ENCODE measurements around the gene NDUFB6. TPM values are rescaled to one million over a fixed set of nuclear protein-coding genes. Genes with fewer than 3 reads are reported as not detected.

Gene NDUFB6
- total and polyA plus RNA-seq, 2 of the 4 experiments (the other 2 are of a cell fraction): 24.2 to 51.0 TPM

DNA sequence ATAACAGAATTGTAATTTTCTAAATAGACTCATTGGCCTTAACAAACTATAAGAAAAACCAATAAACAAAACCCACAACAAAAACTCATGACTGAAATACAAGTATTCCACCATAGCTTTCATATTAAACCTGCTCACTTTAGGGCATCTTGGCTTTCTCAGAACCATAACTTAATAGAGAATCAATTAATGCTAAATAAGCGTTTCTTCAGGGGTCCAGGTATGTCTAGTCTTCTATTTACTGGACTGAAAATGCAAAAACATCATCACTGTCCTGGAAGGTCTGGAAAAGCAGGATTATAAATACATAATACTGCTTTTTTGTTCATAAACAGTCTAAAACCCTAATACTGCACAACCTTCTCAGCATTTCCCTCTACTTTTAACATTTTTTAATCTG, 27.1 kb downstream of the NDUFB6 start:
- Histone ChIP-seq H3K79me1 (ENCODE audit: low read depth in 1 of 2, low read length in 2 of 2) (peaks cover 33 to 52% of the 10 kb centered on the region in 2 experiments), H3K27me3 (ENCODE audit: control insufficient read depth, insufficient read depth, low read length) (no peaks in the 10 kb centered on the region), H2AFZ (replicated peaks; ENCODE audit: low read length, poor library complexity) (no peak overlapping the region), H3K4me2 (ENCODE audit: low read depth, low read length) (no peak overlapping the region), H3K9me3 (ENCODE audit: control insufficient read depth, insufficient read depth, low read length) (no peaks in the 10 kb centered on the region), H3K18ac (ENCODE audit: low read depth, low read length) (no peak overlapping the region), H2BK15ac (ENCODE audit: low read depth, low read length) (no peak overlapping the region), H4K5ac (ENCODE audit: low read depth, low read length) (no peak overlapping the region), H3K27ac (ENCODE audit: insufficient read depth, low read length) (no peak overlapping the region), H4K20me1 (ENCODE audit: insufficient read depth, low read length) (peaks cover 27% of the 10 kb centered on the region), H3K14ac (replicated peaks; ENCODE audit: low read depth, low read length) (no peak overlapping the region), H2BK20ac (ENCODE audit: low read depth, low read length) (no peak overlapping the region), H3K4me1 (ENCODE audit: control insufficient read depth, insufficient read depth, low read length) (no peaks in the 10 kb centered on the region; the same call in 1 of the 2 replicates), H3K23ac (ENCODE audit: low read depth, low read length) (no peak overlapping the region), H3K4ac (ENCODE audit: low read depth, low read length) (no peak overlapping the region), H2AK5ac (ENCODE audit: low read depth, low read length) (no peak overlapping the region), H4K8ac (ENCODE audit: low read depth in 2 of 2, low read length in 2 of 2) (no peak overlapping the region), H3K56ac (ENCODE audit: extremely low read depth, insufficient read depth, low read length) (no peak overlapping the region), H3K9me1 (ENCODE audit: insufficient read depth, low read length) (no peaks in the 10 kb centered on the region), H3K36me3 (ENCODE audit: control insufficient read depth, insufficient read depth, low read length) (peaks cover 11% of the 10 kb centered on the region), H2AK9ac (replicated peaks; ENCODE audit: low read depth, low read length, poor library complexity) (no peak overlapping the region), H4K91ac (ENCODE audit: insufficient read depth, low read depth, low read length) (no peak overlapping the region), H2BK120ac (ENCODE audit: low read depth, low read length) (no peak overlapping the region), H3K4me3 (ENCODE audit: insufficient read depth, low read depth, low read length) (no peak overlapping the region), H3K9ac (ENCODE audit: low read depth, low read length) (no peak overlapping the region), H2BK5ac (ENCODE audit: low read depth, low read length, poor library complexity, severe bottlenecking) (no peak overlapping the region)
- intact Hi-C loops (cut with micrococcal nuclease): loop anchor here (10.0 kb wide), 1 partner anchor 51 kb away; no protein-coding TSS in a partner anchor
- WGBS, 2 experiments (ENCODE audit: extremely low coverage in 2 of 2, insufficient read length in 1 of 2): no CpG with 5 or more reads among the region's 1 CpG
- CTCF ChIA-PET: interaction anchor here (1.4 kb wide), 1 partner anchor 12 kb away, joined by 3 read pairs; no protein-coding TSS in a partner anchor
- no TSS peak for BruUV-seq (replicated peaks)
- ATAC-seq (ENCODE audit: low read depth) (no peak), DNase-seq (no peak)
- dilution Hi-C loops (cut with HindIII; ENCODE audit: low sequenced_read_pairs, unreplicated experiment): no loop called here
- POLR2A ChIA-PET (ENCODE audit: unreplicated experiment): no interaction called here
- in situ Hi-C loops (cut with MboI; ENCODE audit: low sequenced_read_pairs): no loop called here
- TF ChIP-seq MAFK (IDR thresholded peaks at IDR 0.05; ENCODE audit: low read depth, low read length) (peak; percentile 72), MAZ (IDR thresholded peaks at IDR 0.05; ENCODE audit: borderline replicate concordance, low read depth, low read length) (no peak)

Measured in IMR-90 (cell line).